Psoas muscle (tissue), 8 donors: ENCODE results near the gene LRRC31. TPM values are rescaled to one million over a fixed set of nuclear protein-coding genes. Genes with fewer than 3 reads are reported as not detected.

Source experiments
- ATAC-seq, 4 donors: fragments of 200-7000 bp; cut with Tn5 transposase; one replicate each; pipeline ENCODE4 v1.9.1; 2020; ENCODE audit warnings: moderate library complexity in 3 of 4, mild to moderate bottlenecking in 2 of 4
- DNase-seq, 2 donors: peaks; one replicate each; pipeline ENCODE4 v3.0.0-alpha.2; 2020
- H3K27ac ChIP-seq: fragments of 200-600 bp; one replicate; pipeline ENCODE4 v1.8.0; 2022
- H3K27me3 ChIP-seq, 3 donors: fragments of 200-600 bp in 1 of 3; one replicate each; pipeline versions ENCODE4 v1.6.1 to v1.8.0; 2013 to 2022; ENCODE audit warnings: low read length in 2 of 3, mild to moderate bottlenecking in 2 of 3, moderate library complexity in 1 of 3; ENCODE audit not compliant: insufficient read depth in 3 of 3
- H3K36me3 ChIP-seq, 2 donors: fragments of 200-600 bp in 1 of 2; one replicate each; pipeline versions ENCODE4 v1.6.1 to v1.8.0; 2013 to 2022; ENCODE audit warnings: low read depth in 1 of 2, mild to moderate bottlenecking in 1 of 2, moderate library complexity in 1 of 2; ENCODE audit not compliant: insufficient read depth in 1 of 2
- H3K4me1 ChIP-seq: fragments of 200-600 bp; one replicate; pipeline ENCODE4 v1.8.0; 2022
- H3K4me3 ChIP-seq: fragments of 200-600 bp; one replicate; pipeline ENCODE4 v1.8.0; 2022; ENCODE audit warnings: mild to moderate bottlenecking
- H3K9me3 ChIP-seq: fragments of 200-600 bp; one replicate; pipeline ENCODE4 v1.8.0; 2022
- CTCF ChIP-seq: fragments of 200-600 bp; IDR thresholded peaks from one replicate; pipeline ENCODE4 v1.8.0; 2022; ENCODE audit warnings: antibody characterized with exemption
- WGBS, 3 donors: extraction: QIAGEN DNeasy Blood & Tissue Kit; methylation state at CpG; one replicate each; pipeline versions ENCODE4 v1.1.6 to v1.1.7; 2013; 5-methylcytosine and 5-hydroxymethylcytosine counted together
- intact Hi-C, 2 donors: fragments of 100-400 bp; cut with DNase I; formaldehyde crosslinking; loops; one replicate each; pipeline versions ENCODE4 v1.11.0 to v1.14.2; 2022
- polyA plus RNA-seq, 3 donors: library from polyadenylated mRNA; stranded (reverse); fragments of 200-250 nt; gene quantifications; one replicate each; pipeline ENCODE4 v1.2.3, GENCODE V29; 2013
- total RNA-seq, 4 donors: library from RNA; stranded (reverse); fragmentation: NEBNext Ultra II Directional in 2 of 4; extraction: Animal tissue kit (Norgen Biotek cat#: 25700) in 2 of 4; gene quantifications; one replicate each; pipeline versions ENCODE4 v1.2.1 to v1.2.4, GENCODE V29; 2021 to 2023
- donor health status: healthy with polysubstance abuse.
- donor health status: DM: no; HTN: no; CAD: no; lungs with moderate emphysema.
- donor health status: Bipolar disorder and iron deficiency.
- donor health status: healthy.
- donor health status: DM: yes; HTN: yes; CAD: no.
- donor health status: DM: no; HTN: no; CAD: no.
- donor health status: DM: no; HTN: no; CAD: no.
- donor health status: DM: yes; HTN: yes; CAD: no.

Gene LRRC31
- total and polyA plus RNA-seq, 7 donors = 0.01 TPM; not detected in 6

- no peak for TF ChIP-seq CTCF
- ATAC-seq (no peak), DNase-seq (no peak)
- Histone ChIP-seq H3K27ac (no peak overlapping the region), H3K4me3 (no peak overlapping the region), H3K36me3 (no peaks in the 10 kb centered on the region), H3K27me3 (no peaks in the 10 kb centered on the region), H3K4me1 (no peaks in the 10 kb centered on the region), H3K9me3 (no peaks in the 10 kb centered on the region)
- intact Hi-C loops = no loop called here
- 45 to 60% (median 46%) methylated on average over 3 of the region's 3 CpGs for WGBS, 3 donors
Observed at GRCh38 chr3:169879845-169880575, 10.3 kb upstream of the LRRC31 start.

- H3K36me3 ChIP-seq = no peaks in the 10 kb centered on the region
- intact Hi-C loops = no loop called here
- no peak overlapping the region for H3K27ac ChIP-seq
- no peak for TF ChIP-seq CTCF
- no peaks in the 10 kb centered on the region for H3K9me3 ChIP-seq
- no peak for DNase-seq
- 73 to 85% (median 83%) methylated on average over 8 of the region's 8 CpGs for WGBS, 3 donors
- peak in 1 of 4 donors; percentile 28 for ATAC-seq
- no peak overlapping the region for H3K4me3 ChIP-seq
- no peaks in the 10 kb centered on the region for H3K27me3 ChIP-seq
- H3K4me1 ChIP-seq = no peaks in the 10 kb centered on the region
Observed at GRCh38 chr3:169879013-169879557, 9.3 kb upstream of the LRRC31 start.

GRCh38 chr3:169871129-169871886 is 1.6 kb upstream of the LRRC31 start:
- H3K27me3 ChIP-seq = no peaks in the 10 kb centered on the region
- WGBS, 3 donors = 34 to 56% (median 50%) methylated on average over 2 of the region's 2 CpGs
- H3K4me3 ChIP-seq = no peak overlapping the region
- DNase-seq (no peak), ATAC-seq (no peak)
- H3K36me3 ChIP-seq = no peaks in the 10 kb centered on the region
- TF ChIP-seq CTCF = no peak
- intact Hi-C loops = no loop called here
- no peaks in the 10 kb centered on the region for H3K4me1 ChIP-seq
- H3K27ac ChIP-seq = no peak overlapping the region
- H3K9me3 ChIP-seq = no peaks in the 10 kb centered on the region

GRCh38 chr3:169868369-169868768 is 1.4 kb downstream of the LRRC31 start:
- intact Hi-C loops = no loop called here
- no peaks in the 10 kb centered on the region for H3K4me1 ChIP-seq
- no peak for TF ChIP-seq CTCF
- WGBS, 3 donors = 78 to 79% (median 79%) methylated on average over 2 of the region's 2 CpGs
- no peaks in the 10 kb centered on the region for H3K9me3 ChIP-seq
- no peak overlapping the region for H3K4me3 ChIP-seq
- no peak overlapping the region for H3K27ac ChIP-seq
- no peaks in the 10 kb centered on the region for H3K36me3 ChIP-seq
- no peak for DNase-seq
- H3K27me3 ChIP-seq = no peaks in the 10 kb centered on the region
- ATAC-seq = no peak
